MM.1S (cell line): Measurements from ENCODE around the gene ZBTB7C.

Experiments
- DNase-seq: peaks from one replicate; pipeline ENCODE4 v3.0.0-alpha.2; 2015
- H2AFZ ChIP-seq: fragments of 300-600 bp; sonication (generic); 2 replicates; pipeline ENCODE4 v1.6.0; 2016; ENCODE audit warnings: antibody characterized with exemption, low read length
- H3F3A ChIP-seq: fragments of 300-600 bp; sonication (generic); 2 replicates; pipeline ENCODE4 v1.6.1; 2016; ENCODE audit warnings: mild to moderate bottlenecking, antibody characterized with exemption, low read length, moderate library complexity, mixed read lengths; ENCODE audit not compliant: insufficient read depth
- H3K27ac ChIP-seq: fragments of 300-600 bp; sonication (generic); 2 replicates; pipeline ENCODE4 v1.5.1; 2016; ENCODE audit warnings: mild to moderate bottlenecking, low read length
- H3K27me3 ChIP-seq: fragments of 300-600 bp; sonication (generic); replicated peaks from 2 replicates; pipeline ENCODE4 v1.6.0; 2016; ENCODE audit warnings: low read length; ENCODE audit not compliant: insufficient read depth
- H3K36me3 ChIP-seq: fragments of 300-600 bp; sonication (generic); replicated peaks from 2 replicates; pipeline ENCODE4 v1.6.1; 2016; ENCODE audit warnings: mild to moderate bottlenecking, low read length, mixed read lengths; ENCODE audit not compliant: insufficient read depth
- H3K4me1 ChIP-seq: fragments of 300-600 bp; sonication (generic); 2 replicates; pipeline ENCODE4 v1.6.1; 2016; ENCODE audit warnings: low read length, mixed read lengths
- H3K4me2 ChIP-seq: fragments of 300-600 bp; sonication (generic); 2 replicates; pipeline ENCODE4 v1.6.0; 2016; ENCODE audit warnings: low read depth, low read length
- H3K4me3 ChIP-seq: fragments of 300-600 bp; sonication (generic); 2 replicates; pipeline ENCODE4 v1.5.1; 2016; ENCODE audit warnings: low read length, mixed read lengths
- H3K79me2 ChIP-seq: fragments of 300-600 bp; sonication (generic); 2 replicates; pipeline ENCODE4 v1.6.1; 2016; ENCODE audit warnings: mixed run types, low read length, mixed read lengths
- H3K9ac ChIP-seq: fragments of 300-600 bp; sonication (generic); 2 replicates; pipeline ENCODE4 v1.6.1; 2016; ENCODE audit warnings: low read length, mixed read lengths
- H3K9me2 ChIP-seq: fragments of 300-600 bp; sonication (generic); replicated peaks from 2 replicates; pipeline ENCODE4 v1.6.1; 2016; ENCODE audit warnings: mild to moderate bottlenecking, low read length, mixed read lengths; ENCODE audit not compliant: insufficient read depth
- H3K9me3 ChIP-seq: fragments of 300-600 bp; sonication (generic); replicated peaks from 2 replicates; pipeline ENCODE4 v1.6.1; 2016; ENCODE audit warnings: mild to moderate bottlenecking, low read length, mixed read lengths; ENCODE audit not compliant: insufficient read depth
- H4K20me1 ChIP-seq: fragments of 300-600 bp; sonication (generic); 2 replicates; pipeline ENCODE4 v1.6.1; 2016; ENCODE audit warnings: mild to moderate bottlenecking, low read length, moderate library complexity, mixed read lengths; ENCODE audit not compliant: insufficient read depth
- EZH2 ChIP-seq: fragments of 300-600 bp; sonication (generic); optimal IDR thresholded peaks from 2 replicates; pipeline ENCODE3; 2017; ENCODE audit warnings: low read depth, mild to moderate bottlenecking, antibody characterized with exemption, low read length, mixed read lengths
- EZH2phosphoT487 ChIP-seq: fragments of 300-600 bp; sonication (generic); IDR thresholded peaks from 2 replicates; pipeline ENCODE4 v1.6.1; 2018; ENCODE audit warnings: antibody characterized with exemption, low read length
- TF ChIP-seq, protein P1 (sequence below): fragments of 300-600 bp; sonication (generic); IDR thresholded peaks from 2 replicates; pipeline ENCODE4 v1.5.1; 2016; ENCODE audit warnings: antibody characterized with exemption, low read length, mixed read lengths

ZBTB7C gene

DNA sequence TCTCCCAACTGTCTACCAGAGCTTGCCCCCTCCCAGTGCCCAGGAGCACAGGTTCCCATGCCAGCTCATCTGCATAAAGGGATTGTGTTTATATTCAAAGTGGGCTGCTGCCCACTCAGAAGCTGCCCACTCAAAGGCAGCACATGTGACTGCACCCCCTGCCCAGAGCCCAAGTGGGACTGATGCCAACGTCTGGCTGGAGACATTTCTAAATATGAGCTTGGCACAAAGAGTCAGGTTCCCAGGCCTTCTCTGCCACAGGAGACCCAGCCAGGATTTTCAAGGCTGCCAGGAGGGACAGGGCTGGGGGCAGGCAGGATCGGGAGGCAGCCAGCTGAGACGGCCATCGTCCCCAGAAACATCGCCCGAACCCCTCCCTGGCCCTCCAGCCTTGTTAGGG lies 67.1 kb downstream of the ZBTB7C start:
- no peak for TF ChIP-seq EZH2phosphoT487
- TF ChIP-seq, protein P1, sequence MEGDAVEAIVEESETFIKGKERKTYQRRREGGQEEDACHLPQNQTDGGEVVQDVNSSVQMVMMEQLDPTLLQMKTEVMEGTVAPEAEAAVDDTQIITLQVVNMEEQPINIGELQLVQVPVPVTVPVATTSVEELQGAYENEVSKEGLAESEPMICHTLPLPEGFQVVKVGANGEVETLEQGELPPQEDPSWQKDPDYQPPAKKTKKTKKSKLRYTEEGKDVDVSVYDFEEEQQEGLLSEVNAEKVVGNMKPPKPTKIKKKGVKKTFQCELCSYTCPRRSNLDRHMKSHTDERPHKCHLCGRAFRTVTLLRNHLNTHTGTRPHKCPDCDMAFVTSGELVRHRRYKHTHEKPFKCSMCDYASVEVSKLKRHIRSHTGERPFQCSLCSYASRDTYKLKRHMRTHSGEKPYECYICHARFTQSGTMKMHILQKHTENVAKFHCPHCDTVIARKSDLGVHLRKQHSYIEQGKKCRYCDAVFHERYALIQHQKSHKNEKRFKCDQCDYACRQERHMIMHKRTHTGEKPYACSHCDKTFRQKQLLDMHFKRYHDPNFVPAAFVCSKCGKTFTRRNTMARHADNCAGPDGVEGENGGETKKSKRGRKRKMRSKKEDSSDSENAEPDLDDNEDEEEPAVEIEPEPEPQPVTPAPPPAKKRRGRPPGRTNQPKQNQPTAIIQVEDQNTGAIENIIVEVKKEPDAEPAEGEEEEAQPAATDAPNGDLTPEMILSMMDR: no peak
- H3K79me2 ChIP-seq: no peaks in the 10 kb centered on the region
- H3K36me3 ChIP-seq: no peaks in the 10 kb centered on the region
- H3K9me3 ChIP-seq: no peaks in the 10 kb centered on the region
- no peak overlapping the region for H3K4me3 ChIP-seq
- no peaks in the 10 kb centered on the region for H3F3A ChIP-seq
- no peaks in the 10 kb centered on the region for H3K4me1 ChIP-seq
- no peak overlapping the region for H3K27ac ChIP-seq
- H3K4me2 ChIP-seq: no peak overlapping the region
- no peak overlapping the region for H2AFZ ChIP-seq
- no peak overlapping the region for H3K9ac ChIP-seq
- H4K20me1 ChIP-seq: no peaks in the 10 kb centered on the region
- no peak for DNase-seq
- no peaks in the 10 kb centered on the region for H3K27me3 ChIP-seq
- H3K9me2 ChIP-seq: no peaks in the 10 kb centered on the region

- H3K36me3 ChIP-seq: no peaks in the 10 kb centered on the region
- H3K27me3 ChIP-seq: no peaks in the 10 kb centered on the region
- H3K4me2 ChIP-seq: no peak overlapping the region
- H3K79me2 ChIP-seq: no peaks in the 10 kb centered on the region
- H3F3A ChIP-seq: no peaks in the 10 kb centered on the region
- no peak overlapping the region for H3K27ac ChIP-seq
- H3K4me3 ChIP-seq: no peak overlapping the region
- H3K9ac ChIP-seq: no peak overlapping the region
- TF ChIP-seq EZH2 (no peak), EZH2phosphoT487 (no peak)
- TF ChIP-seq, protein P1: no peak
- H3K9me2 ChIP-seq: no peaks in the 10 kb centered on the region
- H3K9me3 ChIP-seq: no peaks in the 10 kb centered on the region
- no peaks in the 10 kb centered on the region for H4K20me1 ChIP-seq
- H3K4me1 ChIP-seq: no peaks in the 10 kb centered on the region
- no peak for DNase-seq
- no peak overlapping the region for H2AFZ ChIP-seq
Measured at GRCh38 chr18:48340560-48340959, 68.6 kb downstream of the ZBTB7C start.

DNA sequence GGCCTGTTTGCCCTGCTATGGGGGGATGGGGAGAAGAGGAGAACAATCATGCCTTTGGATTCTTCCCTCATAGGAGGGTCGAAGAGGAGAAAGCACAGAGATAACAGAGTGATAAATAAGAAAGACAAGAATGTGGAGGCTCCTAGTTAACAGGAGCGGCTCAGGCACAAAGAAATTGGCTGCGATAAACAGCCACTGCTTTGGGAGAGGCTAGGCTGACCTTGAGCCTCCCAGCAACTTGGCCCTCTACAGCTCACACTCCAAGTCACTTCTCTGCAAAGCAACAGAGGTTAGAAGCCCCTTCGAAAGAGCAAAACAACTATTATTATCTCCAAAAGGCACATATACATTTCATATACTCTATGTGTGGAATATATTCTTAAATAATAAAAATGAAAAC lies 69.5 kb downstream of the ZBTB7C start:
- no peak overlapping the region for H3K4me2 ChIP-seq
- H2AFZ ChIP-seq: no peak overlapping the region
- H3K4me3 ChIP-seq: no peak overlapping the region
- H3F3A ChIP-seq: no peaks in the 10 kb centered on the region
- no peaks in the 10 kb centered on the region for H3K79me2 ChIP-seq
- H3K9ac ChIP-seq: no peak overlapping the region
- no peak for TF ChIP-seq EZH2
- no peak for TF ChIP-seq EZH2phosphoT487
- TF ChIP-seq, protein P1: no peak
- DNase-seq: no peak
- H3K4me1 ChIP-seq: no peaks in the 10 kb centered on the region
- no peaks in the 10 kb centered on the region for H4K20me1 ChIP-seq
- H3K36me3 ChIP-seq: no peaks in the 10 kb centered on the region
- no peaks in the 10 kb centered on the region for H3K9me2 ChIP-seq
- H3K27me3 ChIP-seq: no peaks in the 10 kb centered on the region
- H3K27ac ChIP-seq: no peak overlapping the region
- no peaks in the 10 kb centered on the region for H3K9me3 ChIP-seq
